HEK293 (cell line): Measurements from ENCODE around the gene HEPHL1.

ENCODE experiments used
- CTCF ChIA-PET: fragments of 350-600 bp; formaldehyde crosslinking; extraction: SDS; loops from one replicate; lab custom pipeline; 2021; ENCODE audit warnings: antibody characterized with exemption; lab: Yijun Ruan, JAX
- POLR2A ChIA-PET: fragments of 300-600 bp; formaldehyde crosslinking; extraction: SDS; loops from one replicate; lab custom pipeline; 2020; ENCODE audit warnings: antibody characterized with exemption, inconsistent platforms; lab: Yijun Ruan, JAX
- H3K27ac ChIP-seq: fragments of 200-500 bp; sonication (Bioruptor generic); 2 replicates; pipeline ENCODE4 v1.5.1; 2014; ENCODE audit warnings: low read depth, low read length, control low read depth, inconsistent platforms; ENCODE audit errors: extremely low read depth
- H3K36me3 ChIP-seq, 2 experiments: fragments of 200-500 bp in 1 of 2; sonication (Bioruptor generic) in 1 of 2; 1 replicate in 1 of 2; 2 replicates in 1 of 2; pipeline ENCODE4 v1.5.1; 2014 to 2017; ENCODE audit warnings: inconsistent platforms in 2 of 2, low read length in 2 of 2; ENCODE audit not compliant: control insufficient read depth in 2 of 2, insufficient read depth in 1 of 2
- H3K4me1 ChIP-seq: fragments of 200-500 bp; sonication (Bioruptor generic); 2 replicates; pipeline ENCODE4 v1.5.1; 2014; ENCODE audit warnings: mild to moderate bottlenecking, low read length, inconsistent platforms; ENCODE audit not compliant: control insufficient read depth, insufficient read depth
- H3K4me3 ChIP-seq: 2 replicates; pipeline ENCODE4 v1.5.1; 2011; ENCODE audit warnings: low read depth, mild to moderate bottlenecking, control low read depth, low read length, moderate library complexity
- H3K9me3 ChIP-seq: fragments of 200-500 bp; sonication (Bioruptor generic); 2 replicates; pipeline ENCODE4 v1.5.1; 2014; ENCODE audit warnings: low read depth, low read length, inconsistent platforms; ENCODE audit not compliant: control insufficient read depth, insufficient read depth
- KLF17 ChIP-seq: fragments of 450-650 bp; formaldehyde crosslinking; IDR thresholded peaks from 2 replicates; pipeline ENCODE4 v1.5.1; 2016; ENCODE audit warnings: missing biosample characterization, missing genetic modification characterization
- MYNN ChIP-seq: fragments of 450-650 bp; formaldehyde crosslinking; IDR thresholded peaks from 2 replicates; pipeline ENCODE4 v1.5.1; 2016; ENCODE audit warnings: missing biosample characterization, missing genetic modification characterization, borderline replicate concordance
- MZF1 ChIP-seq: fragments of 450-650 bp; formaldehyde crosslinking; IDR thresholded peaks from 2 replicates; pipeline ENCODE4 v1.5.1; 2017; ENCODE audit warnings: missing biosample characterization, missing genetic modification characterization, borderline replicate concordance
- SP7 ChIP-seq: fragments of 450-650 bp; formaldehyde crosslinking; IDR thresholded peaks from 2 replicates; pipeline ENCODE4 v1.5.1; 2016; ENCODE audit warnings: missing biosample characterization, missing genetic modification characterization
- ZFP41 ChIP-seq: fragments of 450-650 bp; formaldehyde crosslinking; IDR thresholded peaks from 2 replicates; pipeline ENCODE4 v1.5.1; 2016; ENCODE audit warnings: missing biosample characterization, missing genetic modification characterization, borderline replicate concordance
- ZFP69B ChIP-seq: fragments of 450-650 bp; formaldehyde crosslinking; IDR thresholded peaks from 2 replicates; pipeline ENCODE4 v1.5.1; 2016; ENCODE audit warnings: missing biosample characterization, missing genetic modification characterization
- ZNF112 ChIP-seq: fragments of 450-650 bp; formaldehyde crosslinking; IDR thresholded peaks from 2 replicates; pipeline ENCODE4 v1.5.0; 2017; ENCODE audit warnings: missing biosample characterization, missing genetic modification characterization
- ZNF132 ChIP-seq: fragments of 450-650 bp; formaldehyde crosslinking; IDR thresholded peaks from 2 replicates; pipeline ENCODE4 v1.5.1; 2017; ENCODE audit warnings: missing biosample characterization, missing genetic modification characterization, borderline replicate concordance
- ZNF148 ChIP-seq: fragments of 450-650 bp; formaldehyde crosslinking; IDR thresholded peaks from 2 replicates; pipeline ENCODE4 v1.5.0; 2017; ENCODE audit warnings: missing biosample characterization, missing genetic modification characterization, borderline replicate concordance
- ZNF169 ChIP-seq: fragments of 450-650 bp; formaldehyde crosslinking; IDR thresholded peaks from 2 replicates; pipeline ENCODE4 v1.5.1; 2016; ENCODE audit warnings: missing biosample characterization, missing genetic modification characterization
- ZNF174 ChIP-seq: fragments of 450-650 bp; formaldehyde crosslinking; IDR thresholded peaks from 2 replicates; pipeline ENCODE4 v1.5.0; 2017; ENCODE audit warnings: missing biosample characterization, mild to moderate bottlenecking, missing genetic modification characterization
- ZNF223 ChIP-seq: fragments of 450-650 bp; formaldehyde crosslinking; IDR thresholded peaks from 2 replicates; pipeline ENCODE4 v1.5.1; 2016; ENCODE audit warnings: missing biosample characterization, missing genetic modification characterization
- ZNF239 ChIP-seq: fragments of 450-650 bp; formaldehyde crosslinking; IDR thresholded peaks from 2 replicates; pipeline ENCODE4 v1.5.1; 2016; ENCODE audit warnings: missing biosample characterization, missing genetic modification characterization
- ZNF266 ChIP-seq: fragments of 450-650 bp; formaldehyde crosslinking; IDR thresholded peaks from 2 replicates; pipeline ENCODE4 v1.5.1; 2016; ENCODE audit warnings: missing biosample characterization, missing genetic modification characterization, low read depth
- ZNF311 ChIP-seq: fragments of 450-650 bp; formaldehyde crosslinking; IDR thresholded peaks from 2 replicates; pipeline ENCODE4 v1.5.1; 2017; ENCODE audit warnings: missing biosample characterization, missing genetic modification characterization, borderline replicate concordance
- ZNF324 ChIP-seq: fragments of 450-650 bp; formaldehyde crosslinking; IDR thresholded peaks from 2 replicates; pipeline ENCODE4 v1.5.1; 2016; ENCODE audit warnings: missing biosample characterization, missing genetic modification characterization
- ZNF350 ChIP-seq: fragments of 450-650 bp; formaldehyde crosslinking; IDR thresholded peaks from 2 replicates; pipeline ENCODE4 v1.5.0; 2017; ENCODE audit warnings: missing biosample characterization, mild to moderate bottlenecking, missing genetic modification characterization
- ZNF394 ChIP-seq: fragments of 450-650 bp; formaldehyde crosslinking; IDR thresholded peaks from 2 replicates; pipeline ENCODE4 v1.5.1; 2016; ENCODE audit warnings: missing biosample characterization, missing genetic modification characterization, mild to moderate bottlenecking, moderate library complexity, borderline replicate concordance
- ZNF416 ChIP-seq: fragments of 450-650 bp; formaldehyde crosslinking; IDR thresholded peaks from 2 replicates; pipeline ENCODE4 v1.5.1; 2016; ENCODE audit warnings: missing biosample characterization, missing genetic modification characterization
- ZNF48 ChIP-seq: fragments of 450-650 bp; formaldehyde crosslinking; IDR thresholded peaks from 2 replicates; pipeline ENCODE4 v1.5.1; 2016; ENCODE audit warnings: missing biosample characterization, missing genetic modification characterization
- ZNF548 ChIP-seq: fragments of 450-650 bp; formaldehyde crosslinking; IDR thresholded peaks from 2 replicates; pipeline ENCODE4 v1.5.1; 2016; ENCODE audit warnings: missing biosample characterization, missing genetic modification characterization
- ZNF600 ChIP-seq: fragments of 450-650 bp; formaldehyde crosslinking; IDR thresholded peaks from 2 replicates; pipeline ENCODE4 v1.5.1; 2016; ENCODE audit warnings: missing biosample characterization, missing genetic modification characterization
- ZNF626 ChIP-seq: fragments of 450-650 bp; sonication (Bioruptor Pico); formaldehyde crosslinking; IDR thresholded peaks from 2 replicates; pipeline ENCODE4 v1.5.1; 2018; ENCODE audit warnings: missing biosample characterization, missing genetic modification characterization, inconsistent platforms
- ZNF785 ChIP-seq: fragments of 450-650 bp; formaldehyde crosslinking; IDR thresholded peaks from 2 replicates; pipeline ENCODE4 v1.5.1; 2016; ENCODE audit warnings: missing biosample characterization, missing genetic modification characterization
- ZNF791 ChIP-seq: fragments of 450-650 bp; formaldehyde crosslinking; IDR thresholded peaks from 2 replicates; pipeline ENCODE4 v1.5.1; 2016; ENCODE audit warnings: missing biosample characterization, missing genetic modification characterization
- ZSCAN16 ChIP-seq: fragments of 450-650 bp; formaldehyde crosslinking; IDR thresholded peaks from 2 replicates; pipeline ENCODE4 v1.5.1; 2016; ENCODE audit warnings: missing biosample characterization, missing genetic modification characterization

HEPHL1 gene

GRCh38 chr11:94007906-94008305 lies 13.2 kb upstream of the HEPHL1 start:
- no peaks in the 10 kb centered on the region for H3K9me3 ChIP-seq
- no peaks in the 10 kb centered on the region for H3K36me3 ChIP-seq
- H3K4me3 ChIP-seq: no peak overlapping the region
- CTCF ChIA-PET: interaction anchor here (1.0 kb wide), 1 partner anchor 176 kb away, joined by 3 read pairs; no protein-coding TSS in a partner anchor
- no peaks in the 10 kb centered on the region for H3K4me1 ChIP-seq
- no peak overlapping the region for H3K27ac ChIP-seq
- POLR2A ChIA-PET: no interaction called here
- no peak for TF ChIP-seq ZNF324 (tag by site-specific recombination)
- TF ChIP-seq ZNF266 (tag by site-specific recombination): no peak
- no peak for TF ChIP-seq ZNF223 (tag by site-specific recombination)
- no peak for TF ChIP-seq ZNF416 (tag by site-specific recombination)
- no peak for TF ChIP-seq ZNF148 (tag by site-specific recombination)
- no peak for TF ChIP-seq ZNF169
- TF ChIP-seq ZNF548 (tag by site-specific recombination): no peak
- TF ChIP-seq ZFP69B (tag by site-specific recombination): no peak
- TF ChIP-seq ZNF394 (tag by site-specific recombination): no peak
- no peak for TF ChIP-seq ZNF112 (tag by site-specific recombination)
- TF ChIP-seq SP7 (tag by site-specific recombination): no peak
- TF ChIP-seq ZNF132 (tag by site-specific recombination): no peak
- no peak for TF ChIP-seq ZNF174

GRCh38 chr11:94010136-94010535 lies 11.0 kb upstream of the HEPHL1 start:
- ChIA-PET CTCF (interaction anchor here (0.6 to 1.1 kb wide), 2 partner anchors 18 to 97 kb away, joined by 3 read pairs; no protein-coding TSS in a partner anchor), POLR2A (no interaction called here)
- TF ChIP-seq ZSCAN16 (tag by site-specific recombination): no peak
- no peak for TF ChIP-seq ZNF48 (tag by site-specific recombination)
- TF ChIP-seq MYNN (tag by site-specific recombination): no peak
- TF ChIP-seq ZNF626: no peak
- TF ChIP-seq ZNF169: no peak
- TF ChIP-seq ZNF239 (tag by site-specific recombination): no peak
- no peak for TF ChIP-seq ZNF311 (tag by site-specific recombination)
- TF ChIP-seq KLF17: no peak
- no peak for TF ChIP-seq ZNF791
- TF ChIP-seq ZFP41 (tag by site-specific recombination): no peak
- TF ChIP-seq ZNF785 (tag by site-specific recombination): no peak
- TF ChIP-seq MZF1: no peak
- TF ChIP-seq ZNF350 (tag by site-specific recombination): no peak
- no peak for TF ChIP-seq ZNF600 (tag by site-specific recombination)
- no peaks in the 10 kb centered on the region for H3K9me3 ChIP-seq
- no peak overlapping the region for H3K4me3 ChIP-seq
- H3K4me1 ChIP-seq: no peaks in the 10 kb centered on the region
- H3K36me3 ChIP-seq: no peaks in the 10 kb centered on the region
- H3K27ac ChIP-seq: no peak overlapping the region
